Cardiac muscle cell (in vitro differentiated cells and primary cell): ENCODE data around the gene CHRM5. TPM values are rescaled to one million over a fixed set of nuclear protein-coding genes. Genes with fewer than 3 reads are reported as not detected.

Experiments used
- DNase-seq, 2 donors: peaks; one replicate each; pipeline versions ENCODE4 v3.0.0 to v3.0.0-alpha.2; 2010 to 2017; ENCODE audit warnings: low read depth in 1 of 2, low spot score in 1 of 2
- H3K27ac ChIP-seq: fragments of 200-600 bp; sonication (generic); 2 replicates; pipeline ENCODE4 v1.5.1; 2016
- H3K27me3 ChIP-seq: fragments of 200-600 bp; sonication (generic); 2 replicates; pipeline ENCODE4 v1.6.0; 2016; ENCODE audit warnings: control low read depth
- H3K36me3 ChIP-seq: fragments of 200-600 bp; sonication (generic); 2 replicates; pipeline ENCODE4 v1.5.1; 2016; ENCODE audit warnings: control low read depth
- H3K4me1 ChIP-seq: fragments of 200-600 bp; sonication (generic); 2 replicates; pipeline ENCODE4 v1.8.1; 2017; ENCODE audit warnings: low read depth, mild to moderate bottlenecking, mixed run types
- H3K4me3 ChIP-seq: fragments of 200-600 bp; sonication (generic); 2 replicates; pipeline ENCODE4 v1.5.1; 2016; ENCODE audit warnings: mild to moderate bottlenecking
- H3K9me3 ChIP-seq: fragments of 200-600 bp; sonication (generic); 2 replicates; pipeline ENCODE4 v1.5.1; 2017; ENCODE audit warnings: low read depth, mild to moderate bottlenecking, control low read depth
- CTCF ChIP-seq: IDR thresholded peaks from 2 replicates; pipeline ENCODE4 v1.5.1; 2012; ENCODE audit warnings: low read depth, mild to moderate bottlenecking, low read length
- polyA plus RNA-seq: library from polyadenylated mRNA; unstranded; fragments of >200 nt; fragmentation: Nextera tagmentation; extraction: Ambion mirVana; gene quantifications from 2 replicates; pipeline ENCODE4 v1.2.1, GENCODE V29; 2016
- total RNA-seq: library from RNA; depleted of rRNA; stranded (reverse); fragments of >200 nt; gene quantifications from 2 replicates; pipeline ENCODE4 v1.2.3, GENCODE V29; 2016

The CHRM5 gene
- total and polyA plus RNA-seq, 2 experiments from 2014 or later, result not detected

DNA sequence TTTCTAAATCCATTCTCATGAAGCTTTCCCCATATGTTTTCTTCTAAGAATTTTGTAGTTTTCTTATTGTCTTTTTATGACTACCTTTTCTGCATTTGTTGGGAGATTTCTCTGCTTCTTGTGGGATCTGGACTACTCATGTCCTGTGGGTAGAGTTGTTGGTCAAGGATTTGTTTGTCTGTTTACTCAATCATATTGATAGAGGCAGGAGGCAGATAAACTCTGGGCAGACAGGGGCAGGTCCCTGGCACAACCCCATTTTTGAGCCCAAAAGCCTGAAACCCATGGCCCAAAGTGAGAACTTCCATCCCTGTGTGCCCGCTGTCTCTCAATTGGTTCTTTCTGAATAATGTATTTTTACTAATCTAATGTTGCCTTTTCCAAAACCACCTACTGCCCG lies 145.9 kb downstream of the CHRM5 start:
- no peaks in the 10 kb centered on the region for H3K4me1 ChIP-seq
- H3K36me3 ChIP-seq, result no peaks in the 10 kb centered on the region
- no peak for TF ChIP-seq CTCF
- no peaks in the 10 kb centered on the region for H3K27me3 ChIP-seq
- no peak overlapping the region for H3K4me3 ChIP-seq
- H3K9me3 ChIP-seq, result no peaks in the 10 kb centered on the region
- H3K27ac ChIP-seq, result no peak overlapping the region
- no peak for DNase-seq

GRCh38 chr15:34114739-34115138 lies 146.4 kb downstream of the CHRM5 start:
- no peak for DNase-seq
- Histone ChIP-seq H3K4me3 (no peak overlapping the region), H3K36me3 (no peaks in the 10 kb centered on the region), H3K4me1 (no peaks in the 10 kb centered on the region), H3K27me3 (no peaks in the 10 kb centered on the region), H3K9me3 (no peaks in the 10 kb centered on the region), H3K27ac (no peak overlapping the region)
- TF ChIP-seq CTCF, result no peak

DNA sequence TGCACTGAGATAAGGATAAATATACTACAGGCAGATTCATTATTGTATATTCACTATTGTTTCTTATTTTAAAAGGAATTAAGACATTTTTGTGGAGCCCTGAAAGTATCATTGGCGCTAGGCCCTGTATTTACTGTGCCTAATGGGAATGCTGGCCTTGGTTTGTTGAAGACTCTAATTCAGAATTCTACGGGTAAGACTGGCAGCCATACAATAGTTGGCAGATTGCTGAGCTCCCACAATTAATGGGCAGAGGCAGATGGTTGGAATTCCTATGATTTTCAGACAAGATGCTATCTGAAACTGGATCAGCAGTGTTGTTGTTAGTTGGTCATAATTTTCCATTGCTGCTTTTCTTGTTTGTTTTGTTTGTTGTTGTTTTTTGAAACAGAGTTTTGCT lies 148.3 kb downstream of the CHRM5 start:
- H3K9me3 ChIP-seq, result no peaks in the 10 kb centered on the region
- TF ChIP-seq CTCF, result no peak
- no peaks in the 10 kb centered on the region for H3K27me3 ChIP-seq
- H3K36me3 ChIP-seq, result no peaks in the 10 kb centered on the region
- DNase-seq, result no peak
- H3K27ac ChIP-seq, result no peak overlapping the region
- H3K4me1 ChIP-seq, result no peaks in the 10 kb centered on the region
- H3K4me3 ChIP-seq, result no peak overlapping the region

Other genes with a start within 250 kb of the CHRM5 start
- 10.7 and 13.0 TPM in 2 replicates for gene AVEN, start 70.7 kb downstream of the CHRM5 start, total RNA-seq
- gene AVEN, start 70.7 kb downstream of the CHRM5 start, polyA plus RNA-seq, result 26.8 and 31.7 TPM in 2 replicates
- 18.5 and 35.6 TPM in 2 replicates for gene EMC7, start 133.4 kb downstream of the CHRM5 start, total RNA-seq
- gene EMC7, start 133.4 kb downstream of the CHRM5 start, polyA plus RNA-seq, result 116 and 145 TPM in 2 replicates
- 1.7 TPM in 2 replicates for gene PGBD4, start 133.6 kb downstream of the CHRM5 start, total RNA-seq
- 0.37 and 2.6 TPM in 2 replicates for gene PGBD4, start 133.6 kb downstream of the CHRM5 start, polyA plus RNA-seq
- gene KATNBL1, start 241.6 kb downstream of the CHRM5 start, total RNA-seq, result 39.5 and 77.0 TPM in 2 replicates
- 54.8 and 85.0 TPM in 2 replicates for gene KATNBL1, start 241.6 kb downstream of the CHRM5 start, polyA plus RNA-seq